Lung (tissue), 12 donors: ENCODE results near the gene FCRL3. TPM values are rescaled to one million over a fixed set of nuclear protein-coding genes. Genes with fewer than 3 reads are reported as not detected.

ENCODE experiments used
- ATAC-seq: fragments of 200-7000 bp; cut with Tn5 transposase; one replicate; pipeline ENCODE4 v1.9.1; 2020; ENCODE audit warnings: moderate number of reproducible peaks; ENCODE audit not compliant: insufficient read depth, low FRiP score
- DNase-seq, 3 donors: peaks; one replicate each; pipeline ENCODE4 v3.0.0-alpha.2; 2013 to 2017
- H3K27ac ChIP-seq, 2 donors: one replicate each; pipeline ENCODE4 v1.5.1; 2013; ENCODE audit warnings: mild to moderate bottlenecking in 2 of 2, moderate library complexity in 2 of 2, control low read depth in 1 of 2, inconsistent platforms in 1 of 2, low read depth in 1 of 2, low read length in 1 of 2
- H3K27me3 ChIP-seq, 3 donors: one replicate each; pipeline ENCODE4 v1.5.1; 2013; ENCODE audit warnings: low read length in 2 of 3; ENCODE audit not compliant: control insufficient read depth in 3 of 3, insufficient read depth in 3 of 3
- H3K36me3 ChIP-seq, 4 donors: one replicate each; pipeline ENCODE4 v1.5.1; 2013; ENCODE audit warnings: low read length in 4 of 4, mild to moderate bottlenecking in 1 of 4, moderate library complexity in 1 of 4; ENCODE audit not compliant: control insufficient read depth in 4 of 4, insufficient read depth in 4 of 4
- H3K4me1 ChIP-seq, 5 donors: one replicate each; pipeline ENCODE4 v1.5.1; 2013; ENCODE audit warnings: low read length in 5 of 5, mild to moderate bottlenecking in 2 of 5, moderate library complexity in 1 of 5; ENCODE audit not compliant: control insufficient read depth in 5 of 5, insufficient read depth in 5 of 5
- H3K4me3 ChIP-seq: one replicate; pipeline ENCODE4 v1.5.1; 2013; ENCODE audit warnings: mild to moderate bottlenecking, control low read depth, moderate library complexity
- H3K9ac ChIP-seq, 2 donors: one replicate each; pipeline ENCODE4 v1.5.1; 2013; ENCODE audit warnings: low read length in 2 of 2, control low read depth in 1 of 2; ENCODE audit not compliant: insufficient read depth in 1 of 2
- H3K9me3 ChIP-seq, 4 donors: one replicate each; pipeline ENCODE4 v1.5.1; 2013; ENCODE audit warnings: low read length in 3 of 4, mild to moderate bottlenecking in 1 of 4, moderate library complexity in 1 of 4; ENCODE audit not compliant: control insufficient read depth in 4 of 4, insufficient read depth in 3 of 4
- CTCF ChIP-seq: IDR thresholded peaks from 2 replicates; pipeline ENCODE4 v1.5.1; 2012; ENCODE audit warnings: mild to moderate bottlenecking; ENCODE audit errors: control extremely low read depth, extremely low read depth
- WGBS, 2 donors: extraction: QIAGEN DNeasy Blood & Tissue Kit; methylation state at CpG; one replicate each; pipeline ENCODE4 v1.1.7; 2013; 5-methylcytosine and 5-hydroxymethylcytosine counted together
- polyA plus RNA-seq, 2 donors: library from polyadenylated mRNA; stranded (reverse); fragments of 200-250 nt; gene quantifications; one replicate each; pipeline ENCODE4 v1.2.1, GENCODE V29; 2013
- total RNA-seq, 2 donors: library from RNA; depleted of rRNA in 1 of 2; stranded (reverse); fragments of >200 nt in 1 of 2; gene quantifications; one replicate each; pipeline ENCODE4 v1.2.1, GENCODE V29; 2014 to 2021
- donor health status: control.
- donor health status: control.
- donor health status: Bipolar disorder and iron deficiency.
- donor health status: healthy.
- donor health status: DM: yes; HTN: yes; CAD: no.

Gene FCRL3
- total and polyA plus RNA-seq, 4 donors: 0.30 to 1.5 (median 0.72) TPM

- no peak overlapping the region for H3K4me3 ChIP-seq
- no peaks in the 10 kb centered on the region for H3K27me3 ChIP-seq
- H3K9ac ChIP-seq: no peak overlapping the region
- no peaks in the 10 kb centered on the region for H3K36me3 ChIP-seq
- no peak overlapping the region for H3K27ac ChIP-seq
- no peak for ATAC-seq
- WGBS, 2 donors: 53 to 61% methylated on average over 1 of the region's 1 CpG
- DNase-seq: peak in 2 of 3 donors; percentile 1 to 10
- no peak for TF ChIP-seq CTCF
- H3K9me3 ChIP-seq: no peaks in the 10 kb centered on the region
- H3K4me1 ChIP-seq: no peaks in the 10 kb centered on the region
Observed at GRCh38 chr1:157734321-157734720, 33.8 kb upstream of the FCRL3 start.

- WGBS, 2 donors: 74 to 86% methylated on average over 3 of the region's 3 CpGs
- Histone ChIP-seq H3K36me3 (no peaks in the 10 kb centered on the region), H3K9me3 (no peaks in the 10 kb centered on the region), H3K4me1 (no peaks in the 10 kb centered on the region), H3K27me3 (no peaks in the 10 kb centered on the region), H3K4me3 (no peak overlapping the region), H3K27ac (no peak overlapping the region), H3K9ac (no peak overlapping the region)
- DNase-seq: no peak
- no peak for ATAC-seq
- no peak for TF ChIP-seq CTCF
Observed at GRCh38 chr1:157732755-157733154, 32.2 kb upstream of the FCRL3 start.

GRCh38 chr1:157725221-157725577, 24.6 kb upstream of the FCRL3 start:
- ATAC-seq: no peak
- peak in 1 of 3 donors; percentile 6 for DNase-seq
- 27 to 53% methylated on average over 2 of the region's 2 CpGs for WGBS, 2 donors
- Histone ChIP-seq H3K9ac (no peak overlapping the region), H3K36me3 (no peaks in the 10 kb centered on the region), H3K27me3 (no peaks in the 10 kb centered on the region), H3K4me1 (no peaks in the 10 kb centered on the region), H3K9me3 (peaks cover 0 to 7% (median 3%) of the 10 kb centered on the region in 4 donors), H3K27ac (no peak overlapping the region), H3K4me3 (no peak overlapping the region)
- no peak for TF ChIP-seq CTCF

- Histone ChIP-seq H3K27ac (no peak overlapping the region), H3K4me3 (no peak overlapping the region), H3K9me3 (peaks cover 0 to 7% (median 3%) of the 10 kb centered on the region in 4 donors), H3K36me3 (no peaks in the 10 kb centered on the region), H3K27me3 (no peaks in the 10 kb centered on the region), H3K4me1 (no peaks in the 10 kb centered on the region), H3K9ac (no peak overlapping the region)
- no peak for TF ChIP-seq CTCF
- DNase-seq (no peak), ATAC-seq (no peak)
- WGBS, 2 donors: 77 to 90% methylated on average over 2 of the region's 2 CpGs
Observed at GRCh38 chr1:157724537-157725220, 24.1 kb upstream of the FCRL3 start.
